CD4-positive, alpha-beta T cell treated with Interleukin-6 for 4 hours (primary cell): ENCODE results near the gene PEX10.

Experiments
- DNase-seq: peaks from one replicate; pipeline ENCODE4 v3.0.0-alpha.2; 2020; ENCODE audit warnings: mixed read lengths

Gene PEX10

GRCh38 chr1:2403273-2403672 lies 9.1 kb downstream of the PEX10 start:
- no peak for DNase-seq

GRCh38 chr1:2402420-2402819 lies 9.9 kb downstream of the PEX10 start:
- no peak for DNase-seq

- no peak for DNase-seq
Observed at GRCh38 chr1:2400950-2401649, 11.3 kb downstream of the PEX10 start.

- no peak for DNase-seq
Observed at GRCh38 chr1:2400576-2400909, 11.8 kb downstream of the PEX10 start.

GRCh38 chr1:2399890-2400575 lies 12.3 kb downstream of the PEX10 start:
- no peak for DNase-seq

- DNase-seq, result no peak
Observed at GRCh38 chr1:2398871-2399270, 13.5 kb downstream of the PEX10 start.

GRCh38 chr1:2397007-2397679 lies 15.2 kb downstream of the PEX10 start:
- no peak for DNase-seq

GRCh38 chr1:2396476-2396875 lies 15.9 kb downstream of the PEX10 start:
- no peak for DNase-seq

GRCh38 chr1:2396059-2396458 lies 16.3 kb downstream of the PEX10 start:
- DNase-seq, result no peak

GRCh38 chr1:2395245-2395644 lies 17.1 kb downstream of the PEX10 start:
- DNase-seq, result no peak

GRCh38 chr1:2394761-2395160 lies 17.6 kb downstream of the PEX10 start:
- DNase-seq, result no peak

GRCh38 chr1:2394220-2394619 lies 18.1 kb downstream of the PEX10 start:
- no peak for DNase-seq

GRCh38 chr1:2393471-2393877 lies 18.9 kb downstream of the PEX10 start:
- no peak for DNase-seq

- DNase-seq, result no peak
Observed at GRCh38 chr1:2392686-2393085, 19.7 kb downstream of the PEX10 start.

GRCh38 chr1:2391931-2392509 lies 20.3 kb downstream of the PEX10 start:
- DNase-seq, result no peak

GRCh38 chr1:2391041-2391930 lies 21.1 kb downstream of the PEX10 start, which contains the start of the genes MORN1 and RER1:
MORN1 (minus strand) TSS chr1:2391554; CDS start chr1:2391533, 21 bp downstream.
RER1 (plus strand) TSS chr1:2391841; CDS start chr1:2395791, 3,950 bp downstream.
- DNase-seq, result peak; percentile 99

GRCh38 chr1:2389644-2390043 lies 22.7 kb downstream of the PEX10 start:
- no peak for DNase-seq

GRCh38 chr1:2388004-2388913 lies 24.1 kb downstream of the PEX10 start:
- no peak for DNase-seq

- DNase-seq, result no peak
Observed at GRCh38 chr1:2386636-2387611, 25.4 kb downstream of the PEX10 start.

- DNase-seq, result no peak
Observed at GRCh38 chr1:2385606-2386280, 26.6 kb downstream of the PEX10 start.
